ENCODE measurements around the gene CAPN10. TPM values are rescaled to one million over a fixed set of nuclear protein-coding genes. Genes with fewer than 3 reads are reported as not detected.

The CAPN10 gene
- total and polyA plus RNA-seq, 5 experiments from 2014 or later = 6.7 to 93.2 (median 21.4) TPM

DNA sequence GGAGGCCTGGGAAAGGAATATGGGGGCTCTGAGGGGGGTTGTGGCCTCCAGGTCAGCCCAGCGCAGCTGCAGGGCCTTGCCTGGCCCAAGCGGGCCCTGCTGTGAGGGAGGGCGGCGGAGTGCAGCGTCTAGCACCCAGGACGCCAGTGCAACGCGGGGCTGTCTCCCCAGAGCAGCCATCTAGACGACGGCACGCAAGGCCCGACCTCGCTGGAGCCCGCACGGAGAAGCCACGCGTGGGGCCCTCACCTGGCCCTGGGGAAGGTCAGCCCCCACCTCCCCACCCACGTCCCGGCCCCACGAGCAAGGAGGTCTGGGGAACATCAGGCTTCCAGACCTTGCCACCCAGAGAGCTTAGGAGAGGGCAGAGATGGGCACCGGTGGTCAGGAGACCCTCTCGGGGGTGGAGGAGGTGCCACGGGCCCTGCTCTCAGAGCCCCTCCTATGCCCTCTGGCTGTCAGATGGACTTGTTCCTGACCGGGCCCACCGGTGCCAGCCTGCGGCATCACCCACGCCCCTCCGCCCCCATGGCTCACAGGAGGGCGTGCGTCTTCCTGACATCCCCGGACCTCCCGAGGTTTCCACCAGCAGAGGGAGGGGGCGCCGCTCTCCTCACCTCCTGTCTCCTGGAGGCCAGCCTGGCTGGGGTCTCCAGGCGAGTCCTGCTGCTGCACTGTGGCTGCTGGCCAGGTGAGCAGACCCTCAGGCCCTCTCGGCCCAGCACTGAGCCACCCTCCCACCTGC lies 55.7 kb downstream of the CAPN10 start:
- DNase-seq = no peak
- no peak for ATAC-seq
- Mint-ChIP-seq H3K27ac (no peak overlapping the region), H3K4me3 (no peak overlapping the region), H3K36me3 (no peaks in the 10 kb centered on the region), H3K27me3 (peaks cover 0 to under 1% (median 0%) of the 10 kb centered on the region in 5 donors), H3K4me1 (peaks cover 0 to 15% (median 7%) of the 10 kb centered on the region in 4 donors), H3K9me3 (no peaks in the 10 kb centered on the region)
- POLR2A ChIA-PET = no interaction called here

DNA sequence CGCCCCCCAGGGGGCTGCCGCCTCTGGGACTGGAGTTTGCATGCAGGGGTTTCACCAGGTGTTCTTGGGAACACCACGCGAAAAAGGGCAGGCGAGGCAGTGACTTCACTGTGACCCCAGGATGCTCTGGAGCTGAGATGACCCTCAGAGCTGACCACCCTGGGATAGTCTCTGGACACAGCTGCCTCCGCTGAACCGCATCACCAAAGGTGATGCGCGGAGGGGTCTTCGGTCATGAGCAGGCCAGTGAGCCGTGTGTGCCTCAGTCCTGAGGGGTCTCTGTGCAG lies 56.2 kb downstream of the CAPN10 start:
- H3K27me3 Mint-ChIP-seq = peaks cover 3 to 6% (median 4%) of the 10 kb centered on the region in 5 donors
- no peak for ATAC-seq
- H3K4me1 Mint-ChIP-seq = peaks cover 0 to 15% (median 7%) of the 10 kb centered on the region in 4 donors
- H3K4me3 Mint-ChIP-seq = no peak overlapping the region
- H3K9me3 Mint-ChIP-seq = no peaks in the 10 kb centered on the region
- no peak overlapping the region for H3K27ac Mint-ChIP-seq
- H3K36me3 Mint-ChIP-seq = no peaks in the 10 kb centered on the region
- no peak for DNase-seq
- POLR2A ChIA-PET = no interaction called here

GRCh38 chr2:240643093-240643810 lies 56.7 kb downstream of the CAPN10 start:
- Mint-ChIP-seq H3K36me3 (no peaks in the 10 kb centered on the region), H3K4me3 (no peak overlapping the region), H3K4me1 (peaks cover 0 to 15% (median 5%) of the 10 kb centered on the region in 4 donors), H3K27me3 (peaks cover 3 to 11% (median 6%) of the 10 kb centered on the region in 5 donors), H3K27ac (peak overlapping the region in 2 of 10 donors; percentile 34 to 39), H3K9me3 (no peaks in the 10 kb centered on the region)
- no peak for DNase-seq
- POLR2A ChIA-PET = interaction anchor here (0.9 kb wide), 1 partner anchor 54 kb away, joined by 3 read pairs; no protein-coding TSS in a partner anchor
- ATAC-seq = no peak

DNA sequence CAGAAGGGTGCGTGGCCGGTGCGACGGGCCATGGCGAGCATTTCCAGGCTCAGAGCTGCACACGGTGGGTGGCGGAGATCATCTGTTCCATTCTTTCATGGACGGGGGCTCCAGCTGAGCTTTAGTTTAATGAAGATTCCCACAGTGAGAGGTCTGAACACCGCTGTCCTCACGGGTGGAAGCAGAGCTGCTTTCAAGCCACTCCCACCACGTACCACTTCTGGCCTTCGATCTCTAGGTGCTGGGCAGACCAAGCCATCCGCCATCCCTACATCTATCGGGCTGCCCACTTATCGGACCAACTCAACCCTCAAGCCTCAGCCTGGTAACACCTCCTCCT lies 57.2 kb downstream of the CAPN10 start:
- DNase-seq (no peak), ATAC-seq (no peak)
- Mint-ChIP-seq H3K4me1 (peaks cover 0 to 15% (median 4%) of the 10 kb centered on the region in 4 donors), H3K27me3 (peaks cover 3 to 16% (median 7%) of the 10 kb centered on the region in 5 donors), H3K4me3 (no peak overlapping the region), H3K9me3 (no peaks in the 10 kb centered on the region), H3K27ac (peak overlapping the region in 2 of 10 donors; percentile 34 to 41), H3K36me3 (no peaks in the 10 kb centered on the region)
- POLR2A ChIA-PET = interaction anchor here (0.9 kb wide), 1 partner anchor 55 kb away, joined by 3 read pairs; no protein-coding TSS in a partner anchor

GRCh38 chr2:240644171-240644651 lies 57.7 kb downstream of the CAPN10 start:
- POLR2A ChIA-PET = interaction anchor here (0.9 kb wide), 1 partner anchor 55 kb away, joined by 3 read pairs; no protein-coding TSS in a partner anchor
- Mint-ChIP-seq H3K27me3 (peaks cover 3 to 18% (median 10%) of the 10 kb centered on the region in 5 donors), H3K4me3 (no peak overlapping the region), H3K4me1 (peaks cover 0 to 15% (median 4%) of the 10 kb centered on the region in 4 donors), H3K9me3 (no peaks in the 10 kb centered on the region), H3K36me3 (no peaks in the 10 kb centered on the region), H3K27ac (peak overlapping the region in 1 of 10 donors; percentile 41)
- DNase-seq (no peak), ATAC-seq (no peak)

DNA sequence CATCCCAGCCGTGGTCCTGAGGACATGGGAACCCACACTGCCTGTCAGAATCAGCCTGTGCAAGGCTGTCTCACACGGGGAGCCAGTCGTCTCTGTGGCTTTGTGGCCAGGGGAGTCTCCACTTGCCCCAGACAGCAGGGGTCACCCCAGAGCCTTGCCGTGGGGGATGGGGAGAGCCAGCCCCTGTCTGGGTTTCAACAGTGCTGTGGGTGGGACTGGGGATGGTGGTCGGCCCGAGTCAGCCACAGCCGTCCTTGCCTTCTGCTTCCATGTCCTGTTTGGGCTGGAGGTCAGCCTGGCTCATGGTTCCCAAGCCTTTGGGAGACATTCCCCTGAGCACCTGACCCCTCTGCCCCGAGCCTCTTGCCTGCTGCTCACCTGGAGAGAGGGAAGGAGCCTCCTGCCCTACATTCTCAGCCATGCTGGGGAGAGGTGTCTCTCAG lies 58.3 kb downstream of the CAPN10 start:
- Mint-ChIP-seq H3K36me3 (no peaks in the 10 kb centered on the region), H3K4me1 (peaks cover 0 to 15% (median 4%) of the 10 kb centered on the region in 4 donors), H3K27ac (peak overlapping the region in 1 of 10 donors; percentile 84), H3K9me3 (no peaks in the 10 kb centered on the region), H3K4me3 (no peak overlapping the region), H3K27me3 (peaks cover 3 to 18% (median 15%) of the 10 kb centered on the region in 5 donors)
- ATAC-seq (no peak), DNase-seq (no peak)
- POLR2A ChIA-PET = no interaction called here

- Mint-ChIP-seq H3K4me1 (peaks cover 0 to 15% (median 4%) of the 10 kb centered on the region in 4 donors), H3K27ac (peak overlapping the region in 4 of 10 donors; percentile 56 to 69 (median 62)), H3K27me3 (peaks cover 3 to 18% (median 16%) of the 10 kb centered on the region in 5 donors), H3K4me3 (no peak overlapping the region), H3K36me3 (no peaks in the 10 kb centered on the region), H3K9me3 (no peaks in the 10 kb centered on the region)
- ATAC-seq (no peak), DNase-seq (no peak)
- POLR2A ChIA-PET = no interaction called here
Observed at GRCh38 chr2:240645346-240645745, 58.8 kb downstream of the CAPN10 start.

DNA sequence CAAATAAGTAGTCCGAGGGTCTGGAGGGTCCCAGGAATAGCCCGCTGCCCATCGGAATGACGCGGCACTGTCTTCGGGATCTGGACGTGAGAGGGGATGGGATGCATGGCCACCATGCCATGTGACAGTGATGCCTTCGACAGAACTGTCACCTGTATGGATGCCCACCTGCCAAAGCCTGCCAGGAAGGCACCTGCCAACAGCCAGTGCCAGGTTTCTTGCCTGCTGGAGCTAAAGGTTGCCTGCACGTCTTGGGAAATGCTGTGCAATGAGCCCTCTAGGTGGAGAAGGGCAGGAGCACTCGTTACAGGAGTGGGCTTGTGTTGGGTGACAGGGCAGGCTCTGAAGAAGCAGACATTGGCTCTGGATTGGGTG lies 59.3 kb downstream of the CAPN10 start:
- Mint-ChIP-seq H3K4me1 (peaks cover 0 to 15% (median 4%) of the 10 kb centered on the region in 4 donors), H3K27me3 (peaks cover 3 to 19% (median 16%) of the 10 kb centered on the region in 5 donors), H3K4me3 (peak overlapping the region in 4 of 10 donors; percentile 33 to 50 (median 36)), H3K36me3 (no peaks in the 10 kb centered on the region), H3K27ac (peak overlapping the region in 7 of 10 donors; percentile 60 to 88 (median 77)), H3K9me3 (no peaks in the 10 kb centered on the region)
- DNase-seq (no peak), ATAC-seq (no peak)
- POLR2A ChIA-PET = no interaction called here

GRCh38 chr2:240646176-240646899 lies 59.8 kb downstream of the CAPN10 start:
- Mint-ChIP-seq H3K27me3 (peaks cover 3 to 25% (median 18%) of the 10 kb centered on the region in 5 donors), H3K27ac (peak overlapping the region in 7 of 10 donors; percentile 25 to 88 (median 77)), H3K4me3 (peak overlapping the region in 6 of 10 donors; percentile 33 to 68 (median 42)), H3K36me3 (no peaks in the 10 kb centered on the region), H3K4me1 (peaks cover 0 to 13% (median 4%) of the 10 kb centered on the region in 4 donors), H3K9me3 (no peaks in the 10 kb centered on the region)
- DNase-seq (peak in 5 of 10 donors; percentile 21 to 44 (median 35)), ATAC-seq (peak in 1 of 2 donors; percentile 83)
- POLR2A ChIA-PET = no interaction called here

- peaks cover 3 to 29% (median 22%) of the 10 kb centered on the region in 5 donors for H3K27me3 Mint-ChIP-seq
- peaks cover 0 to 13% (median 4%) of the 10 kb centered on the region in 4 donors for H3K4me1 Mint-ChIP-seq
- H3K27ac Mint-ChIP-seq = peak overlapping the region in 1 of 10 donors; percentile 44
- no peak overlapping the region for H3K4me3 Mint-ChIP-seq
- POLR2A ChIA-PET = no interaction called here
- DNase-seq = no peak
- H3K9me3 Mint-ChIP-seq = no peaks in the 10 kb centered on the region
- H3K36me3 Mint-ChIP-seq = no peaks in the 10 kb centered on the region
- no peak for ATAC-seq
Observed at GRCh38 chr2:240646900-240647502, 60.5 kb downstream of the CAPN10 start.

DNA sequence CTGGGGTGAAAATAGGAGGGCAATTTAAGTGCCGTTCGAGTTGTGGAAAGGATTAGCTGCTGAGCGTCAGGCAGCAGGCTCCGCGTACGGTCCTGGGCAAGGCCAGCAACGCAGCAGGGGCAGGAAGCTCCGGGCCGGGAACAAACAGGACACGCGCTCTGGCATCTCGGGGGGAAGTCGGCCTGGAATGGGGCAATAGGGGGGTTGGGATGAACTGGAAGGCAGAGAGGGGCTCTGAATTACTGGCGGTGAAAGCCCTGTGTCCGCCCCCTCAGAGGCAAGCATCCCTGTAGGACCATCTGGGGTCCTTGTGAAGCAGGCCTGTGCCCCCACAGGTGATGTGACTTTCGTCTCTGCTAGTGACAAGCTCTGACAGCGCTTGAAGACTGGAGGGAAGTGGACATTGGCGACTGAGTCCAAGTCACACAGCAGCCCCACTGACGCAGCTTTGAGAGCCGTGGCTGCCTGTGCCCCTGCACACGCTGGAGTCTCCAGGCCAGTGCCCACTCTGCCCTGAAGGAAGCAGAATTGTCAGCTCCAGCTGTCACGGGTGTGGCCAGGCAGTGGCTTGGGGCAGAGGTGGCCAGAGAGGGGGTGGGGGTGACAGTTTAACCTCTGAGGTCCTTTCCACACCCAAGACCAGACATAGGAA lies 61.1 kb downstream of the CAPN10 start:
- Mint-ChIP-seq H3K27me3 (peaks cover 4 to 29% (median 24%) of the 10 kb centered on the region in 5 donors), H3K27ac (peak overlapping the region in 2 of 10 donors; percentile 41 to 52), H3K9me3 (no peaks in the 10 kb centered on the region), H3K36me3 (no peaks in the 10 kb centered on the region), H3K4me1 (peaks cover 0 to 13% (median 4%) of the 10 kb centered on the region in 4 donors), H3K4me3 (peak overlapping the region in 1 of 10 donors; percentile 3)
- DNase-seq (no peak), ATAC-seq (no peak)
- POLR2A ChIA-PET = no interaction called here

Measured in naive thymus-derived CD8-positive, alpha-beta T cell (primary cell).